HPDE6-E6E7 (cell line): ENCODE results near the gene MTAP.
A peak's percentile ranks its signal among the peaks of the same experiment; 100 is the strongest.

ENCODE experiments used
- DNase-seq: peaks from one replicate; pipeline ENCODE4 v3.0.0; 2011; ENCODE audit warnings: missing footprints; ENCODE audit errors: extremely low spot score

MTAP gene

GRCh38 chr9:21804791-21805190, 2.4 kb downstream of the MTAP start:
- no peak for DNase-seq

GRCh38 chr9:21806644-21807043, 4.2 kb downstream of the MTAP start:
- DNase-seq, result no peak

GRCh38 chr9:21810388-21810787, 8.0 kb downstream of the MTAP start:
- DNase-seq, result no peak

- no peak for DNase-seq
Observed at GRCh38 chr9:21810881-21811280, 8.4 kb downstream of the MTAP start.

- no peak for DNase-seq
Observed at GRCh38 chr9:21811914-21812313, 9.5 kb downstream of the MTAP start.

GRCh38 chr9:21812415-21812814, 10.0 kb downstream of the MTAP start:
- DNase-seq, result peak; percentile 79

- DNase-seq, result no peak
Observed at GRCh38 chr9:21812946-21813568, 10.6 kb downstream of the MTAP start.

- no peak for DNase-seq
Observed at GRCh38 chr9:21813575-21814473, 11.4 kb downstream of the MTAP start.

GRCh38 chr9:21815643-21816042, 13.2 kb downstream of the MTAP start:
- no peak for DNase-seq

GRCh38 chr9:21817176-21817575, 14.7 kb downstream of the MTAP start:
- DNase-seq, result no peak

GRCh38 chr9:21825637-21826036, 23.2 kb downstream of the MTAP start:
- DNase-seq, result no peak

- no peak for DNase-seq
Observed at GRCh38 chr9:21828853-21829410, 26.5 kb downstream of the MTAP start.

GRCh38 chr9:21830589-21830988, 28.2 kb downstream of the MTAP start:
- no peak for DNase-seq

- DNase-seq, result peak; percentile 66
Observed at GRCh38 chr9:21831841-21832509, 29.5 kb downstream of the MTAP start.

- peak; percentile 76 for DNase-seq
Observed at GRCh38 chr9:21833090-21833801, 30.8 kb downstream of the MTAP start.

- no peak for DNase-seq
Observed at GRCh38 chr9:21835121-21835520, 32.7 kb downstream of the MTAP start.

- peak; percentile 89 for DNase-seq
Observed at GRCh38 chr9:21836437-21837161, 34.2 kb downstream of the MTAP start.

- no peak for DNase-seq
Observed at GRCh38 chr9:21837501-21837900, 35.1 kb downstream of the MTAP start.

GRCh38 chr9:21840647-21841046, 38.2 kb downstream of the MTAP start:
- DNase-seq, result no peak

- DNase-seq, result no peak
Observed at GRCh38 chr9:21841133-21841532, 38.7 kb downstream of the MTAP start.

- no peak for DNase-seq
Observed at GRCh38 chr9:21848615-21849014, 46.2 kb downstream of the MTAP start.
